Measurements from ENCODE around the gene MACIR. TPM values are rescaled to one million over a fixed set of nuclear protein-coding genes. Genes with fewer than 3 reads are reported as not detected.

MACIR gene
- total RNA-seq, 1 experiment from 2014 or later = 12.4 TPM

DNA sequence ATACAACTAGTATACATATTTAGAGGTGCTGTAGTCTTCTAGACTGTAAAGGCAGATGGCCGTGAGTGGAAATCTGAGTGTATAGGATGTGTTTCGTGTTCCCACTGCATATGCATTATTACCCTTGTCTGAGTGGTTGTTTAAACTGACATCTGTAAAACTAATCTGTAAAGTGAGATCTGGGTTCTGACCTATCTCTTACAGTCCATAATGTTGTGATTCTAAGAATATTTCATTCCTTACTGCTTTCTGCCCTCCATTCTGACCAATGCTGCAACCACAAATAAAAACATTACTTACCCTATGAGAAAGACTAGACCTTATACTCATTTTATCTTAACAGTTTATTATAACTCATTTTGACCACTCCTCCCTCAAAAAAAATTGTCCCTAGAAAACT lies 47.6 kb upstream of the MACIR start:
- H3K4me3 Mint-ChIP-seq = no peak overlapping the region
- CTCF ChIA-PET = interaction anchor here (7.6 kb wide), 1 partner anchor 13 kb away, joined by 55 read pairs; no protein-coding TSS in a partner anchor

DNA sequence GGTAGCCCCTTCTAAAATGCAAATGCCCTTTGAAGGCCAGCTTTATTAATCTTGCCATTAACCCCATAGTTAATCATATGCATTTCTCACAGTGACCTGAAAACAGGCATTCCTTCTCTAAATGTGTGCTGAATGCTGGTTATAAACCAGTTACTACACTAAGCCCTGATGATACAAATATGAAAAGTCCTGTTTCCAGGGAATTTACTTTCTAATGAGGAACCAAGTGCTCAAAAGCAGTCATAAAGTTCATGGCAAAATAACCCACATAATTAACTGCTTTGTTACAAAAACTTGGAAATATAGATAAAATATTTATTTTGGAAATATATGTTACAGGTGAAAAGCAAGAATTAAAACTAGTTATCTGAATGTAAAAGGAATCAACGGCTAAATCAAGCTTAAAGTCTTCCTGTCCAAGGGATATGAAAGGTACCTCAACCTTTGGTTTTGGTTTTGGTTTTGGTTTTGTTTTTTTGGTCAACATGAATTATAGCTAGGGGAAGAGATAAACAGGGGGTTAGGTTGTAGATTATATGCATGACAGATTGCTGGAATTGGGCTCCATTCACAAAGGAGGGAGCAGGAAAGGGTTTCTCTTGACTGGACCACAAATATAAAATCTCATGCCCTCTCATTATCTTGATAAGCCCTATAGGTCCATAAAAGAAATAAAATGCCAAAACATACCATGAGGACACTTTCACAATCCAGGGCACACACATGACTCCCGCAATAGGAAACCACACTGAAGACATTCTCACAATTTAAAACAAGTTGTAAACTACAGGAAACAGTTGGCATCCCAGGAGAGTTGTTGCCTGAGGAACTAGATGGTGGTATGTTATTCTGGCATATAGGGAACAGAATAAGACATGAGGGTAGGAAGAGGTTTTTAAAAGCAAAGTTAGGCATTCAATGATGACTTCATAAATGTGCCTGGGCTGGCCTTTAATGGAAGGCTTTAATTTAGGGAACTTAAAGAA lies 46.7 kb upstream of the MACIR start:
- ATAC-seq (no peak), DNase-seq (ENCODE audit: low spot score) (no peak)
- H3K4me3 Mint-ChIP-seq = no peak overlapping the region
- H3K36me3 Mint-ChIP-seq = no peaks in the 10 kb centered on the region
- no peaks in the 10 kb centered on the region for H3K9me3 Mint-ChIP-seq
- no peaks in the 10 kb centered on the region for H3K27me3 Mint-ChIP-seq (ENCODE audit: low read depth)
- ChIA-PET POLR2A (no interaction called here), CTCF (interaction anchor here (7.6 kb wide), 1 partner anchor 13 kb away, joined by 55 read pairs; no protein-coding TSS in a partner anchor)
- TF ChIP-seq, protein P1, sequence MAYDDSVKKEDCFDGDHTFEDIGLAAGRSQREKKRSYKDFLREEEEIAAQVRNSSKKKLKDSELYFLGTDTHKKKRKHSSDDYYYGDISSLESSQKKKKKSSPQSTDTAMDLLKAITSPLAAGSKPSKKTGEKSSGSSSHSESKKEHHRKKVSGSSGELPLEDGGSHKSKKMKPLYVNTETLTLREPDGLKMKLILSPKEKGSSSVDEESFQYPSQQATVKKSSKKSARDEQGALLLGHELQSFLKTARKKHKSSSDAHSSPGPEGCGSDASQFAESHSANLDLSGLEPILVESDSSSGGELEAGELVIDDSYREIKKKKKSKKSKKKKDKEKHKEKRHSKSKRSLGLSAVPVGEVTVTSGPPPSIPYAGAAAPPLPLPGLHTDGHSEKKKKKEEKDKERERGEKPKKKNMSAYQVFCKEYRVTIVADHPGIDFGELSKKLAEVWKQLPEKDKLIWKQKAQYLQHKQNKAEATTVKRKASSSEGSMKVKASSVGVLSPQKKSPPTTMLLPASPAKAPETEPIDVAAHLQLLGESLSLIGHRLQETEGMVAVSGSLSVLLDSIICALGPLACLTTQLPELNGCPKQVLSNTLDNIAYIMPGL (CRISPR knock-in tag; IDR thresholded peaks at IDR 0.05) = no peak
- TF ChIP-seq, protein P2, sequence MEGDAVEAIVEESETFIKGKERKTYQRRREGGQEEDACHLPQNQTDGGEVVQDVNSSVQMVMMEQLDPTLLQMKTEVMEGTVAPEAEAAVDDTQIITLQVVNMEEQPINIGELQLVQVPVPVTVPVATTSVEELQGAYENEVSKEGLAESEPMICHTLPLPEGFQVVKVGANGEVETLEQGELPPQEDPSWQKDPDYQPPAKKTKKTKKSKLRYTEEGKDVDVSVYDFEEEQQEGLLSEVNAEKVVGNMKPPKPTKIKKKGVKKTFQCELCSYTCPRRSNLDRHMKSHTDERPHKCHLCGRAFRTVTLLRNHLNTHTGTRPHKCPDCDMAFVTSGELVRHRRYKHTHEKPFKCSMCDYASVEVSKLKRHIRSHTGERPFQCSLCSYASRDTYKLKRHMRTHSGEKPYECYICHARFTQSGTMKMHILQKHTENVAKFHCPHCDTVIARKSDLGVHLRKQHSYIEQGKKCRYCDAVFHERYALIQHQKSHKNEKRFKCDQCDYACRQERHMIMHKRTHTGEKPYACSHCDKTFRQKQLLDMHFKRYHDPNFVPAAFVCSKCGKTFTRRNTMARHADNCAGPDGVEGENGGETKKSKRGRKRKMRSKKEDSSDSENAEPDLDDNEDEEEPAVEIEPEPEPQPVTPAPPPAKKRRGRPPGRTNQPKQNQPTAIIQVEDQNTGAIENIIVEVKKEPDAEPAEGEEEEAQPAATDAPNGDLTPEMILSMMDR (IDR thresholded peaks at IDR 0.05) = no peak
- TF ChIP-seq, protein P3, sequence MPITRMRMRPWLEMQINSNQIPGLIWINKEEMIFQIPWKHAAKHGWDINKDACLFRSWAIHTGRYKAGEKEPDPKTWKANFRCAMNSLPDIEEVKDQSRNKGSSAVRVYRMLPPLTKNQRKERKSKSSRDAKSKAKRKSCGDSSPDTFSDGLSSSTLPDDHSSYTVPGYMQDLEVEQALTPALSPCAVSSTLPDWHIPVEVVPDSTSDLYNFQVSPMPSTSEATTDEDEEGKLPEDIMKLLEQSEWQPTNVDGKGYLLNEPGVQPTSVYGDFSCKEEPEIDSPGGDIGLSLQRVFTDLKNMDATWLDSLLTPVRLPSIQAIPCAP (CRISPR knock-in tag; IDR thresholded peaks at IDR 0.05) = no peak
- TF ChIP-seq TEAD4 (CRISPR knock-in tag; IDR thresholded peaks at IDR 0.05) = no peak
- TF ChIP-seq NR3C1 (CRISPR knock-in tag; conservative IDR thresholded peaks at IDR 0.05; ENCODE audit: low read depth) = no peak
- H3K27ac Mint-ChIP-seq = no peak overlapping the region; the same call in 1 of the 2 replicates
- peaks cover 14% of the 10 kb centered on the region; the same call in 1 of the 2 replicates for H3K4me1 Mint-ChIP-seq

More for the DNA sequence above, 47.6 kb upstream of the MACIR start:
- no peak for ATAC-seq
- POLR2A ChIA-PET = no interaction called here
- Mint-ChIP-seq H3K27me3 (ENCODE audit: low read depth) (no peaks in the 10 kb centered on the region), H3K36me3 (no peaks in the 10 kb centered on the region), H3K4me1 (peaks cover 12% of the 10 kb centered on the region; the same call in 1 of the 2 replicates), H3K27ac (no peak overlapping the region), H3K9me3 (no peaks in the 10 kb centered on the region)
- no peak for DNase-seq (ENCODE audit: low spot score)
- TF ChIP-seq CREM (CRISPR knock-in tag; IDR thresholded peaks at IDR 0.05) (no peak), CREB1 (CRISPR knock-in tag; IDR thresholded peaks at IDR 0.05) (no peak), FOXJ3 (CRISPR knock-in tag; IDR thresholded peaks at IDR 0.05; ENCODE audit: borderline replicate concordance) (no peak), TEAD4 (CRISPR knock-in tag; IDR thresholded peaks at IDR 0.05) (no peak), NFYB (CRISPR knock-in tag; conservative IDR thresholded peaks at IDR 0.05; ENCODE audit: low read depth) (no peak), GTF2I (CRISPR knock-in tag; conservative IDR thresholded peaks at IDR 0.05) (no peak), ZNF232 (CRISPR knock-in tag; IDR thresholded peaks at IDR 0.05) (no peak), NFE2L1 (CRISPR knock-in tag; IDR thresholded peaks at IDR 0.05) (no peak)
- TF ChIP-seq, protein P4, sequence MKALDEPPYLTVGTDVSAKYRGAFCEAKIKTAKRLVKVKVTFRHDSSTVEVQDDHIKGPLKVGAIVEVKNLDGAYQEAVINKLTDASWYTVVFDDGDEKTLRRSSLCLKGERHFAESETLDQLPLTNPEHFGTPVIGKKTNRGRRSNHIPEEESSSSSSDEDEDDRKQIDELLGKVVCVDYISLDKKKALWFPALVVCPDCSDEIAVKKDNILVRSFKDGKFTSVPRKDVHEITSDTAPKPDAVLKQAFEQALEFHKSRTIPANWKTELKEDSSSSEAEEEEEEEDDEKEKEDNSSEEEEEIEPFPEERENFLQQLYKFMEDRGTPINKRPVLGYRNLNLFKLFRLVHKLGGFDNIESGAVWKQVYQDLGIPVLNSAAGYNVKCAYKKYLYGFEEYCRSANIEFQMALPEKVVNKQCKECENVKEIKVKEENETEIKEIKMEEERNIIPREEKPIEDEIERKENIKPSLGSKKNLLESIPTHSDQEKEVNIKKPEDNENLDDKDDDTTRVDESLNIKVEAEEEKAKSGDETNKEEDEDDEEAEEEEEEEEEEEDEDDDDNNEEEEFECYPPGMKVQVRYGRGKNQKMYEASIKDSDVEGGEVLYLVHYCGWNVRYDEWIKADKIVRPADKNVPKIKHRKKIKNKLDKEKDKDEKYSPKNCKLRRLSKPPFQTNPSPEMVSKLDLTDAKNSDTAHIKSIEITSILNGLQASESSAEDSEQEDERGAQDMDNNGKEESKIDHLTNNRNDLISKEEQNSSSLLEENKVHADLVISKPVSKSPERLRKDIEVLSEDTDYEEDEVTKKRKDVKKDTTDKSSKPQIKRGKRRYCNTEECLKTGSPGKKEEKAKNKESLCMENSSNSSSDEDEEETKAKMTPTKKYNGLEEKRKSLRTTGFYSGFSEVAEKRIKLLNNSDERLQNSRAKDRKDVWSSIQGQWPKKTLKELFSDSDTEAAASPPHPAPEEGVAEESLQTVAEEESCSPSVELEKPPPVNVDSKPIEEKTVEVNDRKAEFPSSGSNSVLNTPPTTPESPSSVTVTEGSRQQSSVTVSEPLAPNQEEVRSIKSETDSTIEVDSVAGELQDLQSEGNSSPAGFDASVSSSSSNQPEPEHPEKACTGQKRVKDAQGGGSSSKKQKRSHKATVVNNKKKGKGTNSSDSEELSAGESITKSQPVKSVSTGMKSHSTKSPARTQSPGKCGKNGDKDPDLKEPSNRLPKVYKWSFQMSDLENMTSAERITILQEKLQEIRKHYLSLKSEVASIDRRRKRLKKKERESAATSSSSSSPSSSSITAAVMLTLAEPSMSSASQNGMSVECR (CRISPR knock-in tag; IDR thresholded peaks at IDR 0.05; ENCODE audit: borderline replicate concordance) = no peak
- TF ChIP-seq, protein P5, sequence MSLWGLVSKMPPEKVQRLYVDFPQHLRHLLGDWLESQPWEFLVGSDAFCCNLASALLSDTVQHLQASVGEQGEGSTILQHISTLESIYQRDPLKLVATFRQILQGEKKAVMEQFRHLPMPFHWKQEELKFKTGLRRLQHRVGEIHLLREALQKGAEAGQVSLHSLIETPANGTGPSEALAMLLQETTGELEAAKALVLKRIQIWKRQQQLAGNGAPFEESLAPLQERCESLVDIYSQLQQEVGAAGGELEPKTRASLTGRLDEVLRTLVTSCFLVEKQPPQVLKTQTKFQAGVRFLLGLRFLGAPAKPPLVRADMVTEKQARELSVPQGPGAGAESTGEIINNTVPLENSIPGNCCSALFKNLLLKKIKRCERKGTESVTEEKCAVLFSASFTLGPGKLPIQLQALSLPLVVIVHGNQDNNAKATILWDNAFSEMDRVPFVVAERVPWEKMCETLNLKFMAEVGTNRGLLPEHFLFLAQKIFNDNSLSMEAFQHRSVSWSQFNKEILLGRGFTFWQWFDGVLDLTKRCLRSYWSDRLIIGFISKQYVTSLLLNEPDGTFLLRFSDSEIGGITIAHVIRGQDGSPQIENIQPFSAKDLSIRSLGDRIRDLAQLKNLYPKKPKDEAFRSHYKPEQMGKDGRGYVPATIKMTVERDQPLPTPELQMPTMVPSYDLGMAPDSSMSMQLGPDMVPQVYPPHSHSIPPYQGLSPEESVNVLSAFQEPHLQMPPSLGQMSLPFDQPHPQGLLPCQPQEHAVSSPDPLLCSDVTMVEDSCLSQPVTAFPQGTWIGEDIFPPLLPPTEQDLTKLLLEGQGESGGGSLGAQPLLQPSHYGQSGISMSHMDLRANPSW (CRISPR knock-in tag; conservative IDR thresholded peaks at IDR 0.05; ENCODE audit: low read depth) = no peak
- TF ChIP-seq, protein P6, sequence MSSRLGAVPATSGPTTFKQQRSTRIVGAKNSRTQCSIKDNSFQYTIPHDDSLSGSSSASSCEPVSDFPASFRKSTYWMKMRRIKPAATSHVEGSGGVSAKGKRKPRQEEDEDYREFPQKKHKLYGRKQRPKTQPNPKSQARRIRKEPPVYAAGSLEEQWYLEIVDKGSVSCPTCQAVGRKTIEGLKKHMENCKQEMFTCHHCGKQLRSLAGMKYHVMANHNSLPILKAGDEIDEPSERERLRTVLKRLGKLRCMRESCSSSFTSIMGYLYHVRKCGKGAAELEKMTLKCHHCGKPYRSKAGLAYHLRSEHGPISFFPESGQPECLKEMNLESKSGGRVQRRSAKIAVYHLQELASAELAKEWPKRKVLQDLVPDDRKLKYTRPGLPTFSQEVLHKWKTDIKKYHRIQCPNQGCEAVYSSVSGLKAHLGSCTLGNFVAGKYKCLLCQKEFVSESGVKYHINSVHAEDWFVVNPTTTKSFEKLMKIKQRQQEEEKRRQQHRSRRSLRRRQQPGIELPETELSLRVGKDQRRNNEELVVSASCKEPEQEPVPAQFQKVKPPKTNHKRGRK (CRISPR knock-in tag; IDR thresholded peaks at IDR 0.05; ENCODE audit: borderline replicate concordance) = no peak
- TF ChIP-seq, protein P7, sequence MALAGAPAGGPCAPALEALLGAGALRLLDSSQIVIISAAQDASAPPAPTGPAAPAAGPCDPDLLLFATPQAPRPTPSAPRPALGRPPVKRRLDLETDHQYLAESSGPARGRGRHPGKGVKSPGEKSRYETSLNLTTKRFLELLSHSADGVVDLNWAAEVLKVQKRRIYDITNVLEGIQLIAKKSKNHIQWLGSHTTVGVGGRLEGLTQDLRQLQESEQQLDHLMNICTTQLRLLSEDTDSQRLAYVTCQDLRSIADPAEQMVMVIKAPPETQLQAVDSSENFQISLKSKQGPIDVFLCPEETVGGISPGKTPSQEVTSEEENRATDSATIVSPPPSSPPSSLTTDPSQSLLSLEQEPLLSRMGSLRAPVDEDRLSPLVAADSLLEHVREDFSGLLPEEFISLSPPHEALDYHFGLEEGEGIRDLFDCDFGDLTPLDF (CRISPR knock-in tag; IDR thresholded peaks at IDR 0.05) = no peak
